ENCODE data around the gene C1orf159. TPM values are rescaled to one million over a fixed set of nuclear protein-coding genes. Genes with fewer than 3 reads are reported as not detected.

Gene C1orf159
- total and polyA plus RNA-seq, 10 of the 15 experiments (the other 5 are each of a cell fraction or from before 2014, with no cell fraction given) = 0.11 to 23.4 (median 8.0) TPM

DNA sequence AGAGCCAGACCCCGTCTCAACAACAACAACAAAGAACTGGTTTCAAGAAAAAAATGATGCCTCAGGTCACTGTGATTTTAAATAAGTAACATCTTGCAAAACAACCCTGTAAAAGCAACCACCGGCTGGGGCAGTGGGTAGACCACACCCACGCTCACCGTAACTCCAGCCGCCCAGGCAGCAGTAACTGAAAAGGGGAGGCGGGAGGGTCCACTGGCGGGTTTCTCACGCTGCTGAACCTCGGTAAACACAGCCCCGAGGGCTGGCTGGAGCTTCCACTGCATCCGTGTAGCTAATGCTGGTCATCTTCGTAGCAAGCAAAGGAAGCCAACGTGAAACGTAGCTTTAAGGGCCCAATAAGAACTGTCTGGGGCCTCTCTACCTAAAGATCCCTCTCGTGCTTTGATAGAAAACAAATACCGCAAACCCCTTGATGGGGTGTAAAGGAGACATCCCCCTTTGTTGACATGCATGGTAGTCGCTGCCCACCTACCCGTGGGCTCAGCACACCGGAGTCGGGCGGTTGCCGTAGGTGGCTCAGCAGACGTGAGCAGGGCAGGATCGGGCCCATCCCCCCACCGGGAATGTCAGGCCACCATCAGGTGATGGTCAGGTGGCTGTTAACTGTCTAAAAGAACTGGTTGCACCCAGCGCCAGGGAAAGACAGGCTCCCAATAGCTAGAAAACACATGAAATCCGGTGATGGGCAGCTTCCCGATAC lies 4.2 kb downstream of the C1orf159 start:
- H3K27me3 ChIP-seq (replicated peaks in 1 of 2; ENCODE audit: control insufficient read depth in 2 of 2, insufficient read depth in 2 of 2, low read length in 1 of 2) = no peaks in the 10 kb centered on the region
- DNase-seq (ENCODE audit: low read depth, low spot score) (no peak), ATAC-seq (no peak), FAIRE-seq (no peak)
- no peak overlapping the region for H3K4me3 ChIP-seq
- RAD21 ChIA-PET (ENCODE audit: unreplicated experiment) = no interaction called here
- in situ Hi-C loops (cut with MboI) (no loop called here), intact Hi-C loops (cut with micrococcal nuclease; ENCODE audit: unreplicated experiment) (no loop called here)
- H3K36me3 ChIP-seq (ENCODE audit: control insufficient read depth in 2 of 2, insufficient read depth in 2 of 2, low read length in 1 of 2) = peaks cover 0 to 2% of the 10 kb centered on the region in 2 experiments; a peak in 1 of 4 replicates
- H2AFZ ChIP-seq (ENCODE audit: control insufficient read depth, low read depth, low read length) = no peak overlapping the region
- H4K20me1 ChIP-seq (ENCODE audit: control insufficient read depth, insufficient read depth) = no peaks in the 10 kb centered on the region
- H3K9ac ChIP-seq (ENCODE audit: control insufficient read depth, insufficient read depth, low read length) = no peak overlapping the region
- BruUV-seq (replicated peaks) = no TSS peak
- no peaks in the 10 kb centered on the region; the same call in 1 of the 2 replicates for H3K4me1 ChIP-seq (ENCODE audit: control insufficient read depth, insufficient read depth, low read length)
- SMC1A ChIA-PET (ENCODE audit: uncharacterized antibody, unreplicated experiment) = no interaction called here
- CTCF ChIA-PET = interaction anchor here (1.3 kb wide), 1 partner anchor 11 kb away, joined by 3 read pairs; no protein-coding TSS in a partner anchor
- 95% methylated on average over 27 of the region's 28 CpGs for WGBS (ENCODE audit: insufficient coverage, insufficient replicate concordance, low lambda C conversion rate, missing lambda C conversion rate)
- POLR2A ChIA-PET = no interaction called here
- peaks cover 9% of the 10 kb centered on the region for H3K79me2 ChIP-seq (ENCODE audit: control insufficient read depth, insufficient read depth, low read length)
- TF ChIP-seq ZSCAN29 (IDR thresholded peaks at IDR 0.05) (no peak), LARP7 (IDR thresholded peaks at IDR 0.05) (no peak), CHD4 (IDR thresholded peaks at IDR 0.05) (no peak)
- TF ChIP-seq, protein P1, sequence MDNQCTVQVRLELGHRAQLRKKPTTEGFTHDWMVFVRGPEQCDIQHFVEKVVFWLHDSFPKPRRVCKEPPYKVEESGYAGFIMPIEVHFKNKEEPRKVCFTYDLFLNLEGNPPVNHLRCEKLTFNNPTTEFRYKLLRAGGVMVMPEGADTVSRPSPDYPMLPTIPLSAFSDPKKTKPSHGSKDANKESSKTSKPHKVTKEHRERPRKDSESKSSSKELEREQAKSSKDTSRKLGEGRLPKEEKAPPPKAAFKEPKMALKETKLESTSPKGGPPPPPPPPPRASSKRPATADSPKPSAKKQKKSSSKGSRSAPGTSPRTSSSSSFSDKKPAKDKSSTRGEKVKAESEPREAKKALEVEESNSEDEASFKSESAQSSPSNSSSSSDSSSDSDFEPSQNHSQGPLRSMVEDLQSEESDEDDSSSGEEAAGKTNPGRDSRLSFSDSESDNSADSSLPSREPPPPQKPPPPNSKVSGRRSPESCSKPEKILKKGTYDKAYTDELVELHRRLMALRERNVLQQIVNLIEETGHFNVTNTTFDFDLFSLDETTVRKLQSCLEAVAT (IDR thresholded peaks at IDR 0.05) = no peak
- H3K9me3 ChIP-seq (replicated peaks; ENCODE audit: control insufficient read depth, insufficient read depth, low read length) = peaks cover 11% of the 10 kb centered on the region; the same call in 2 of the 3 replicates
- H3K27ac ChIP-seq (ENCODE audit: control insufficient read depth, insufficient read depth) = no peak overlapping the region
- H3K4me2 ChIP-seq (ENCODE audit: control insufficient read depth, insufficient read depth) = no peak overlapping the region

DNA sequence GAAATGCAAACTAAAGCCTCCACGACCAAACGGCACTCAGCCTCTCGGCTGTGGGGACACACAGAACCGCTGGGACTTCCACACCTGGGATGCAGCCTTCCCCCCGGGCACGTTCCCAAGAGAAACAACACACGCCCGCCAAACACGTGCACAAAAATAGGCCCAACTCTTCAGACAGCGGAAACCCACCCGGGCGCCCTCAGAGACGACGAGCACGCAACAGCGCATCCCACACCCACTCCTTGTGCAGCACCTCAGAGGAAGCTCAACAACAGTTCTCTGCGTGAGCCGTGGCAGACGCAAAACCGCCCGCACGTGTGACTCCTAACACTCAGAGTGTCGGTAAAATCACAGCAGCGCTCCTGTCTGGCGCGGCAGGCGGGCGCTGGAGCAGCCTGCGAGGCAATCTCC lies 5.3 kb downstream of the C1orf159 start:
- CTCF ChIA-PET = interaction anchor here (1.3 kb wide), 1 partner anchor 12 kb away, joined by 3 read pairs; no protein-coding TSS in a partner anchor
- in situ Hi-C loops (cut with MboI) = no loop called here
- Histone ChIP-seq H3K4me3 (no peak overlapping the region), H3K9ac (ENCODE audit: control insufficient read depth, insufficient read depth, low read length) (no peak overlapping the region), H3K9me3 (replicated peaks; ENCODE audit: control insufficient read depth, insufficient read depth, low read length) (peaks cover 11% of the 10 kb centered on the region; the same call in 2 of the 3 replicates), H4K20me1 (ENCODE audit: control insufficient read depth, insufficient read depth) (no peaks in the 10 kb centered on the region), H3K36me3 (ENCODE audit: control insufficient read depth in 2 of 2, insufficient read depth in 2 of 2, low read length in 1 of 2) (peaks cover 0 to 2% of the 10 kb centered on the region in 2 experiments; a peak in 1 of 4 replicates), H3K4me1 (ENCODE audit: control insufficient read depth, insufficient read depth, low read length) (no peaks in the 10 kb centered on the region; the same call in 1 of the 2 replicates), H3K27me3 (replicated peaks in 1 of 2; ENCODE audit: control insufficient read depth in 2 of 2, insufficient read depth in 2 of 2, low read length in 1 of 2) (no peaks in the 10 kb centered on the region), H3K27ac (ENCODE audit: control insufficient read depth, insufficient read depth) (no peak overlapping the region), H3K79me2 (ENCODE audit: control insufficient read depth, insufficient read depth, low read length) (peaks cover 9% of the 10 kb centered on the region), H2AFZ (ENCODE audit: control insufficient read depth, low read depth, low read length) (no peak overlapping the region), H3K4me2 (ENCODE audit: control insufficient read depth, insufficient read depth) (no peak overlapping the region)
- no peak for FAIRE-seq
- BruUV-seq (replicated peaks) = no TSS peak
- no peak for ATAC-seq
- TF ChIP-seq TCF3 (IDR thresholded peaks at IDR 0.05; ENCODE audit: borderline replicate concordance, insufficient read depth, low read depth, low read length) (0 out of 2 replicates have a peak, but pooled peaks have one; percentile 18), WRNIP1 (IDR thresholded peaks at IDR 0.05; ENCODE audit: borderline replicate concordance, low read depth, low read length) (no peak)
- POLR2A ChIA-PET = no interaction called here
- SMC1A ChIA-PET (ENCODE audit: uncharacterized antibody, unreplicated experiment) = no interaction called here
- intact Hi-C loops (cut with micrococcal nuclease; ENCODE audit: unreplicated experiment) = no loop called here
- DNase-seq (ENCODE audit: low read depth, low spot score) = no peak
- 95% methylated on average over 29 of the region's 29 CpGs for WGBS (ENCODE audit: insufficient coverage, insufficient replicate concordance, low lambda C conversion rate, missing lambda C conversion rate)
- RAD21 ChIA-PET (ENCODE audit: unreplicated experiment) = interaction anchor here (0.6 kb wide), 1 partner anchor 163 kb away, joined by 4 read pairs; the partner anchor contains the start of gene UBE2J2

Data from GM12878 (cell line).